ENCODE results near the gene AUH.

- TF ChIP-seq POLR2A (IDR thresholded peaks at IDR 0.05; ENCODE audit: low read length) (no peak), GATA1 (IDR thresholded peaks at IDR 0.05; ENCODE audit: low read depth, low read length) (no peak)
Measured at GRCh38 chr9:91306296-91306630, 55.5 kb downstream of the AUH start.
